Measurements from ENCODE around the gene PSPH.

DNA sequence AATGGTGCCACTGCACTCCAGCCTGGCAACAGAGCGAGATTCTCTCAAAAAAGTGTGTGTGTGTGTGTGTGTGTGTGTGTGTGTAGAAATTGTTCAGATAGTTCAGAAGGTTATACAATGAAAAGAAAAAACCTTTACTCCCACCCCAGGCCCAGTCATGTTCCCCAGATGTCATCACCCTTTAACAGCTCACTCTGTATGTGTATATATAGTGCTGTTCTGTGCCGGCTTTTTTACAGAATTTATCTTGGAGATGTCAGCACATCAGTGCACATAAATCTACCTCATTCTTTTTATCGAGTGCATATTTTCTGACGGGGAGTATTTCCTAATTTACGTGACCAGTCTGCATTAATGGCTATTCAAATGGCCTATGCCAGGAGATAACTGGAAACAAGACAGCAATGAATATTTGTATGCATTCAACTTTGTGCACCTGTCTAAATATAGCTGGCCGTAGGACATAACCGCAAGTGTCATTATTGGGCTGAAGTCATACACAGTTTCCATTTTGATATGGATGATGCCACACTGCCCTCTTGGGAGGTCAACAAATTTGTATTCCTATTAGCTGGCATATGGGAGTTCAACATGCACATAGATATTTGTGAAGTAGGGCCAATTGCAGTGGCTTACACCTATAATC, 75.1 kb downstream of the PSPH start:
- TF ChIP-seq, protein P1, sequence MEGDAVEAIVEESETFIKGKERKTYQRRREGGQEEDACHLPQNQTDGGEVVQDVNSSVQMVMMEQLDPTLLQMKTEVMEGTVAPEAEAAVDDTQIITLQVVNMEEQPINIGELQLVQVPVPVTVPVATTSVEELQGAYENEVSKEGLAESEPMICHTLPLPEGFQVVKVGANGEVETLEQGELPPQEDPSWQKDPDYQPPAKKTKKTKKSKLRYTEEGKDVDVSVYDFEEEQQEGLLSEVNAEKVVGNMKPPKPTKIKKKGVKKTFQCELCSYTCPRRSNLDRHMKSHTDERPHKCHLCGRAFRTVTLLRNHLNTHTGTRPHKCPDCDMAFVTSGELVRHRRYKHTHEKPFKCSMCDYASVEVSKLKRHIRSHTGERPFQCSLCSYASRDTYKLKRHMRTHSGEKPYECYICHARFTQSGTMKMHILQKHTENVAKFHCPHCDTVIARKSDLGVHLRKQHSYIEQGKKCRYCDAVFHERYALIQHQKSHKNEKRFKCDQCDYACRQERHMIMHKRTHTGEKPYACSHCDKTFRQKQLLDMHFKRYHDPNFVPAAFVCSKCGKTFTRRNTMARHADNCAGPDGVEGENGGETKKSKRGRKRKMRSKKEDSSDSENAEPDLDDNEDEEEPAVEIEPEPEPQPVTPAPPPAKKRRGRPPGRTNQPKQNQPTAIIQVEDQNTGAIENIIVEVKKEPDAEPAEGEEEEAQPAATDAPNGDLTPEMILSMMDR (conservative IDR thresholded peaks at IDR 0.05), result no peak
- no peak for TF ChIP-seq EZH2 (IDR thresholded peaks at IDR 0.05; ENCODE audit: low read depth)
